Measurements from ENCODE around the gene TRIM63.
A peak's percentile ranks its signal among the peaks of the same experiment; 100 is the strongest.

TRIM63 gene

DNA sequence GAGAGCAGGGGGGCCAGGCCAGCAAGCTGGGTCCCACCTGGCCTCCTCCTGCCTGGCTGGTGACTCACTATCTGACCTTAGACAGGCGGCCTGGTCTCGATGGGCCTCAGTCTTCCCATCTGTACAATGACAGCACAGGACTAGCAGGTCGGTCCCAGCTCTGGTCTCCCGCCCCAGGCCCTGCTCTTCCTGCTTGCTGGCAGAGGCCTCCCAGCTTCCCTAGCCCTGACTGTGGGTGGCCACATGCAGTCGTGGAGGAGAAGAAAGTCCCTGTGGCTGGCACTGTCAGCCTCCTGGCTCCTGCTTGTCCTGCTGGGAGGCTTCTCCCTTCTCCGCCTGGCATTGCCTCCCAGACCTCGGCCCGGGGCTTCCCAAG, 45.0 kb downstream of the TRIM63 start:
- Histone ChIP-seq H3K4me3 (ENCODE audit: low read depth, low read length) (peak overlapping the region; percentile 59), H3K27me3 (replicated peaks) (no peaks in the 10 kb centered on the region), H3K36me3 (replicated peaks) (no peaks in the 10 kb centered on the region), H3K27ac (no peak overlapping the region)
- TF ChIP-seq, protein P1, sequence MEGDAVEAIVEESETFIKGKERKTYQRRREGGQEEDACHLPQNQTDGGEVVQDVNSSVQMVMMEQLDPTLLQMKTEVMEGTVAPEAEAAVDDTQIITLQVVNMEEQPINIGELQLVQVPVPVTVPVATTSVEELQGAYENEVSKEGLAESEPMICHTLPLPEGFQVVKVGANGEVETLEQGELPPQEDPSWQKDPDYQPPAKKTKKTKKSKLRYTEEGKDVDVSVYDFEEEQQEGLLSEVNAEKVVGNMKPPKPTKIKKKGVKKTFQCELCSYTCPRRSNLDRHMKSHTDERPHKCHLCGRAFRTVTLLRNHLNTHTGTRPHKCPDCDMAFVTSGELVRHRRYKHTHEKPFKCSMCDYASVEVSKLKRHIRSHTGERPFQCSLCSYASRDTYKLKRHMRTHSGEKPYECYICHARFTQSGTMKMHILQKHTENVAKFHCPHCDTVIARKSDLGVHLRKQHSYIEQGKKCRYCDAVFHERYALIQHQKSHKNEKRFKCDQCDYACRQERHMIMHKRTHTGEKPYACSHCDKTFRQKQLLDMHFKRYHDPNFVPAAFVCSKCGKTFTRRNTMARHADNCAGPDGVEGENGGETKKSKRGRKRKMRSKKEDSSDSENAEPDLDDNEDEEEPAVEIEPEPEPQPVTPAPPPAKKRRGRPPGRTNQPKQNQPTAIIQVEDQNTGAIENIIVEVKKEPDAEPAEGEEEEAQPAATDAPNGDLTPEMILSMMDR (IDR thresholded peaks at IDR 0.05; ENCODE audit: low read depth, low read length, missing control alignments) = no peak
- in situ Hi-C loops (cut with HindIII; ENCODE audit: low pct_ligation_motif_present, low sequenced_read_pairs) = no loop called here
- no peak for DNase-seq

DNA sequence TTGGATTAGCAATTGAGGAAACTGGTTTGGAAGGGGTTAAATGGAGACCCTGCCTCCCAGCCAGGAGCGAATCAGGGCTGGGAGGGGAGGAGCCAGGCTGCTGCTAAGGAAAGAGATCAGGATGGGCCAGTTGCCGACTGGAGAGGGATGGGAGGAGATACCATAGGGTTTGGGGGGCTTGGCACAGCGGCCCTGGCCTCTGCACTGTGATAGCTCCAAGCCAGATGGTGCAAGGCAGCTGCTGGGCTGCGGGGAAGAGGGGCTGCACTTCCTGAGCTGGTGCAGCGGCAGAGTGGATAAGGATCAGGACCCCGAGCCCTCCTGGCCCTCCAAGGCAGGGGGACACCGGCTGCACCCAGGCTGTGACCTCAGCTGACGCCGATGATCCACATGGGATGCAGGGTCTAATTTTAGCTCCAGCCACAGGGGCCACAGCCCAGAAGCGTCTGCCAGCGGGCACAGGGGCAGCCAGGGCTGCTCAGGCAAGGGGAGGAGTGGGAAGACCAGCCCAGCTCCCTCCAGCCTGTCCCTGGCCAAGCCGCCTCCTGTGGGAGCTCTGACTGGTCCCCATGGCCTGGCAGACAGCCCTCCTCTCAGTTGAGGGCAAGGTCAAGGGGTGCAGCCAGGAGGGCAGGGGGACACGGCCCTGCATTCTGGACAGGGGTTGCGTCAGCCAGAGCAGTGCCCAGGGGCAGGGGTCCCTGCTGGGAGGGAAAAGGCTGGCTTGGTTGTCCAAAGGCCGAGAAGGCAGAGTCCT, 45.6 kb downstream of the TRIM63 start, which contains the start of gene EXTL1:
Gene EXTL1 (plus strand): TSS at position 129 of the 757 bp plus-strand sequence. CDS start 872 bp downstream, outside the sequence.
- DNase-seq = peak; percentile 40
- peak within 1 kb of the TSS; percentile 59 for H3K4me3 ChIP-seq (ENCODE audit: low read depth, low read length)
- H3K27me3 ChIP-seq (replicated peaks) = no peaks in the 10 kb centered on the region
- no peak within 1 kb of the TSS for H3K27ac ChIP-seq
- TF ChIP-seq, protein P1 (IDR thresholded peaks at IDR 0.05; ENCODE audit: low read depth, low read length, missing control alignments) = no peak
- H3K36me3 ChIP-seq (replicated peaks) = no peaks in the 10 kb centered on the region
- in situ Hi-C loops (cut with HindIII; ENCODE audit: low pct_ligation_motif_present, low sequenced_read_pairs) = no loop called here

DNA sequence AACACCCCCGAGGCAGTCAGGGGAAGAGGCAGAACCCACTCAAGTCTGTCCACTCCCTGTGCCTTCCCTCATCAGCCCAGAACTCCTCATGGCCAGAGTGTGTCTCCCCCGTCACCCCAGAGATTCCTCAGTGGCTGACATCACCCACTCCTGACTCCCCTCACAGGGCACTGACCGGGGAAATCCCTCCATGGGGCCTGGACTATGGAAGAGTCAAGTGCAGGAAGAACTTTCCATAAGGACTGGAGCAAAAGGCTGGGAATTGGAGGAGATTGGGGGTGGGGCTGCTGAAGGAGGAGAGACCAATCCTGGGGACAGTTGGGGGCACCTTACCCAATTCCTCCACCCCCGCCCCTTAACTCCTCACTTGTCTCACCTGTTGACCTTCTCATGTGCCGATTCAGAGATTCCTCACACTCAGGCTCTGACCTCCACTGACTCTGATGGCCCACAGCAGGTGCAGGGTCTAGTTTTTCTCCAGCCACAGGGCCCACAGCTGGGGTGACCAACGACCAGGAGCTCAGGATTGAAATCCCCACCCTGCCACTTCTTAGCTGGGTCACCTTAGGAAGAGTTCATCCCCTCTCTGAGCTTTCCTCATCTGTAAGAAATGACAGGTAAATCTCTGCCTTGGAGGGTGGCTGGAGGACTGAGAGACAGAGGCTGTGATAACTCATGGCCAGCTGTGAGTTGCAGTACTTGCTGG, 46.3 kb downstream of the TRIM63 start:
- Histone ChIP-seq H3K27me3 (replicated peaks) (no peaks in the 10 kb centered on the region), H3K27ac (no peak overlapping the region), H3K4me3 (ENCODE audit: low read depth, low read length) (peak overlapping the region; percentile 9), H3K36me3 (replicated peaks) (no peaks in the 10 kb centered on the region)
- no peak for DNase-seq
- TF ChIP-seq, protein P1 (IDR thresholded peaks at IDR 0.05; ENCODE audit: low read depth, low read length, missing control alignments) = no peak
- in situ Hi-C loops (cut with HindIII; ENCODE audit: low pct_ligation_motif_present, low sequenced_read_pairs) = no loop called here

DNA sequence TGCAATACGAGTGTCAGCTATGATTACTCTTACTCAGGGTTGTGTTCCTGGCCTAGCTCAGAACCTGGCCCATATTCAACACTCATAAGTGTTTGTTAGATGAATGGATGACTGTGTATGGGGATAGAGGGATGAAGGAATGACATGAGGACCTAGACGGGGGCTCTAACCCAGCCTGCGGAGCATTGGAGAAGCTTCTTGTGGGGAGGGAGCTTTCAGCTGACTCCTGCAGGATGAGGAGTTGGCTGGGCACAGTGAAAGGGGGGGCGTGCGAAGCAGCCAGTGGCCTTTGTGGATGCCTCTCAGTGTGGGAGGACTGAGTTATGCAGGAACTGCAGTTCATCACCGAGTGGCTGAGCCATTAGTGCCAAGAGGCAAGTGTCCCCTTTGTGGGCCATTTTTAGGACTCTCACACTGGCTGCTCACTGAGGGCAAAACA, 47.1 kb downstream of the TRIM63 start:
- peak; percentile 61 for DNase-seq
- in situ Hi-C loops (cut with HindIII; ENCODE audit: low pct_ligation_motif_present, low sequenced_read_pairs) = no loop called here
- no peaks in the 10 kb centered on the region for H3K27me3 ChIP-seq (replicated peaks)
- H3K27ac ChIP-seq = peak overlapping the region; percentile 22
- TF ChIP-seq, protein P1 (IDR thresholded peaks at IDR 0.05; ENCODE audit: low read depth, low read length, missing control alignments) = no peak
- H3K4me3 ChIP-seq (ENCODE audit: low read depth, low read length) = no peak overlapping the region
- no peaks in the 10 kb centered on the region for H3K36me3 ChIP-seq (replicated peaks)

DNA sequence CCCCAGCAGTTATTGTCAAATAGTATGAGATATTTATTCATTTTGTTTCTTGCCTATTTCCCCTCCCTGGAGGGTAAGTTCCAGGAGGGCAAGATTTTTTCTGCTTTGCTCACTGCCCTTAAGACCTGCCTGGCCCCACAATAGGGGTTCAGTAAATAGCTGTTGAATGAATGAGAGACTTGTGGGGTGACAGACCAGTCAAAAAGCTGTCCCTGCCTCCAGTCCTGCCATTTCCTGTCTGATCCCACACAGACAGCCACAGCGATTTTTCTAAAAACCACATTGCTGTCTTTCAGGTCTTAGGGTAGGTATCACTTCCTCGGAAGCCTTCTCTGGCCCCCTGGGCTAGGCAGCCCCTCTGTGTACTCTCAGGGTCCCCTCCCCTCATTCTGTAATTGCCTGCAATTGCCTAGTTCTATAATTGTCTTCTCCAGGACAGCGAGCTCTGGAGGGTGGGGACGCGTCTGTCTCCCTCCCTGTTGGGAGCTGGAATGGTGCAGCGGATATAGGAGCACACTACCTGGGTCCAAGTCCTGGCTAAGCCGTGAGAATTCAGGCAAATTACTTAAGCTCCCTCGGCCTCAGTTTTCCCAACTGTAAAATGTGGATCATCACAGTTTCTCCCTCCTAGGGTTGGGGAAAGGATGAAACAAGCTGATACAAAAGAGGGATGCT, 47.7 kb downstream of the TRIM63 start:
- no peak overlapping the region for H3K4me3 ChIP-seq (ENCODE audit: low read depth, low read length)
- H3K36me3 ChIP-seq (replicated peaks) = no peaks in the 10 kb centered on the region
- no peaks in the 10 kb centered on the region for H3K27me3 ChIP-seq (replicated peaks)
- peak; percentile 47 for DNase-seq
- H3K27ac ChIP-seq = peak overlapping the region; percentile 22
- in situ Hi-C loops (cut with HindIII; ENCODE audit: low pct_ligation_motif_present, low sequenced_read_pairs) = no loop called here
- TF ChIP-seq, protein P1 (IDR thresholded peaks at IDR 0.05; ENCODE audit: low read depth, low read length, missing control alignments) = no peak

All from brain microvascular endothelial cell (primary cell).